HFFc6 (cell line): ENCODE data around the gene MUS81. TPM values are rescaled to one million over a fixed set of nuclear protein-coding genes. Genes with fewer than 3 reads are reported as not detected.
A peak's percentile ranks its signal among the peaks of the same experiment; 100 is the strongest.

ENCODE experiments used
- DNase-seq: peaks from one replicate; pipeline ENCODE4 v3.0.0-alpha.2; 2018
- H3K27ac Mint-ChIP-seq: 2 replicates; pipeline ENCODE4 v1.8.0; 2020; ENCODE audit warnings: mild to moderate bottlenecking, mixed read lengths
- H3K27me3 Mint-ChIP-seq: 2 replicates; pipeline ENCODE4 v1.8.0; 2021; ENCODE audit warnings: mild to moderate bottlenecking, moderate library complexity, mixed read lengths; ENCODE audit not compliant: insufficient read depth
- H3K36me3 Mint-ChIP-seq: 2 replicates; pipeline ENCODE4 v1.8.0; 2021; ENCODE audit warnings: low read depth, mixed read lengths
- H3K4me1 Mint-ChIP-seq: 2 replicates; pipeline ENCODE4 v1.8.0; 2020; ENCODE audit warnings: low read depth, mixed read lengths
- H3K4me3 Mint-ChIP-seq: 2 replicates; pipeline ENCODE4 v1.8.0; 2020; ENCODE audit warnings: mild to moderate bottlenecking, moderate library complexity, mixed read lengths
- H3K9me3 Mint-ChIP-seq: 2 replicates; pipeline ENCODE4 v1.8.0; 2020; ENCODE audit warnings: mild to moderate bottlenecking, mixed read lengths
- total RNA-seq, 6 experiments: library from RNA; stranded (reverse); fragmentation: NEBNext Ultra II Directional; extraction: Animal tissue kit (Norgen Biotek cat#: 25700); gene quantifications; 2 replicates in 1 of 6; 3 replicates in 5 of 6; pipeline ENCODE4 v1.2.3, GENCODE V29; 2021
- TF ChIP-seq, protein P1 (sequence below): fragments of 200-600 bp; sonication (generic); IDR thresholded peaks from 2 replicates; pipeline ENCODE4 v1.5.0; 2021; ENCODE audit warnings: antibody characterized with exemption, mild to moderate bottlenecking

MUS81 gene
- total RNA-seq, 6 experiments from 2014 or later = 38.4 to 47.9 (median 43.1) TPM

- Mint-ChIP-seq H3K4me1 (peaks cover 51% of the 10 kb centered on the region), H3K27ac (peak overlapping the region; percentile 29; the same call in 1 of the 2 replicates), H3K36me3 (peaks cover 46% of the 10 kb centered on the region), H3K27me3 (peaks cover 24% of the 10 kb centered on the region), H3K9me3 (no peaks in the 10 kb centered on the region), H3K4me3 (peak overlapping the region; percentile 20; the same call in 1 of the 2 replicates)
- TF ChIP-seq, protein P1, sequence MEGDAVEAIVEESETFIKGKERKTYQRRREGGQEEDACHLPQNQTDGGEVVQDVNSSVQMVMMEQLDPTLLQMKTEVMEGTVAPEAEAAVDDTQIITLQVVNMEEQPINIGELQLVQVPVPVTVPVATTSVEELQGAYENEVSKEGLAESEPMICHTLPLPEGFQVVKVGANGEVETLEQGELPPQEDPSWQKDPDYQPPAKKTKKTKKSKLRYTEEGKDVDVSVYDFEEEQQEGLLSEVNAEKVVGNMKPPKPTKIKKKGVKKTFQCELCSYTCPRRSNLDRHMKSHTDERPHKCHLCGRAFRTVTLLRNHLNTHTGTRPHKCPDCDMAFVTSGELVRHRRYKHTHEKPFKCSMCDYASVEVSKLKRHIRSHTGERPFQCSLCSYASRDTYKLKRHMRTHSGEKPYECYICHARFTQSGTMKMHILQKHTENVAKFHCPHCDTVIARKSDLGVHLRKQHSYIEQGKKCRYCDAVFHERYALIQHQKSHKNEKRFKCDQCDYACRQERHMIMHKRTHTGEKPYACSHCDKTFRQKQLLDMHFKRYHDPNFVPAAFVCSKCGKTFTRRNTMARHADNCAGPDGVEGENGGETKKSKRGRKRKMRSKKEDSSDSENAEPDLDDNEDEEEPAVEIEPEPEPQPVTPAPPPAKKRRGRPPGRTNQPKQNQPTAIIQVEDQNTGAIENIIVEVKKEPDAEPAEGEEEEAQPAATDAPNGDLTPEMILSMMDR = no peak
- DNase-seq = no peak
These were observed 6.5 kb downstream of the MUS81 start for GRCh38 chr11:65866509-65867283.

- H3K4me3 Mint-ChIP-seq = peak overlapping the region; percentile 20; the same call in 1 of the 2 replicates
- H3K36me3 Mint-ChIP-seq = peaks cover 44% of the 10 kb centered on the region
- TF ChIP-seq, protein P1 = no peak
- H3K9me3 Mint-ChIP-seq = no peaks in the 10 kb centered on the region
- peak overlapping the region; percentile 29; the same call in 1 of the 2 replicates for H3K27ac Mint-ChIP-seq
- DNase-seq = no peak
- H3K4me1 Mint-ChIP-seq = peaks cover 50% of the 10 kb centered on the region
- peaks cover 28% of the 10 kb centered on the region for H3K27me3 Mint-ChIP-seq
These were observed 7.2 kb downstream of the MUS81 start for GRCh38 chr11:65867284-65868071.

- TF ChIP-seq, protein P1 = no peak
- Mint-ChIP-seq H3K27me3 (peaks cover 28% of the 10 kb centered on the region), H3K27ac (no peak overlapping the region), H3K4me3 (no peak overlapping the region), H3K9me3 (no peaks in the 10 kb centered on the region), H3K4me1 (peaks cover 48% of the 10 kb centered on the region), H3K36me3 (peaks cover 38% of the 10 kb centered on the region)
- DNase-seq = no peak
These were observed 7.9 kb downstream of the MUS81 start for GRCh38 chr11:65868076-65868667.

- Mint-ChIP-seq H3K4me3 (no peak overlapping the region), H3K4me1 (peaks cover 49% of the 10 kb centered on the region)
These were observed 8.7 kb downstream of the MUS81 start for GRCh38 chr11:65868907-65869306.

More at GRCh38 chr11:65868907-65869306, 8.7 kb downstream of the MUS81 start:
- no peaks in the 10 kb centered on the region for H3K9me3 Mint-ChIP-seq
- H3K36me3 Mint-ChIP-seq = peaks cover 38% of the 10 kb centered on the region
- TF ChIP-seq, protein P1 = no peak
- no peak for DNase-seq
- H3K27me3 Mint-ChIP-seq = peaks cover 28% of the 10 kb centered on the region
- peak overlapping the region; percentile 67 for H3K27ac Mint-ChIP-seq
